Stimulated activated naive CD4-positive, alpha-beta T cell (primary cell): ENCODE measurements around the gene ALDH8A1.

Experiments
- DNase-seq, 6 experiments: peaks; one replicate each; lab custom pipeline; 2025; lab: John Stamatoyannopoulos, UW

The ALDH8A1 gene

DNA sequence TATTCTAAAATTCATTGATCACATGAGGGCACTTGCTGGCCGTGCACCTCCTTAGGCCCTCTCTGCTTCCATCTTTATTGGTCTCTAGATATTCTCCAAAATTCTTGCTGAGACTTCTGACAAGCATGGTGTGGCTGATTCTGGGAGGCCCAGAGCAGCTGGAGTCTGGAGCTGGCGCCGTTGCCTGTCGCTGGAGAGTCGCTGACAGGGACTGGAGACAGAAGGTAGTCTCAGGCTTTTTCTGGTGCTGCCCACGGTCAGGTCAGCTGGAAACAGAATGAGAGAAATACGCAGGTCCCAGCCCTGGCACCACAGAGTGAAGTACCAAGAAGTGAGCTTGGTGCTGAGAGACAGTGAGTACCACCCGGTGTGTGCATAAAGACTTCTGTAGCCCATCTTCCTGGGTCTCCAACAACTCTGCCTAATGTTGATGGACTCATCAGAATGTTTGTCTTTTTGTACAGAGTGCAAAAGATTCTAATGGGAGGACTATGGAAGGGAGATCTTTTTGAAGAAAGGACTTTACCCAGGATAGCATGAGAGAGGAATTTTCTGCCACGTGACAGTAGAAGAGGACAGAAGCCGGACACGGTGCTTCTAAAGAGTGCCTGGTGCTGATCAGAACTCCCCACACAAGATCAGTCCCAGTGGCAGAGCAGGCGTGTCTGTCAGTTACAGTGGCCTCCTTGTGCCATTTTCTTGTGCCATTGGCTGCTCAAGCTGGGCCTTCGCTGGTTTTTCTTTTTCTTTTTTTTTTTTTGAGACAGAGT, 1.8 kb upstream of the ALDH8A1 start:
- DNase-seq, result no peak

DNA sequence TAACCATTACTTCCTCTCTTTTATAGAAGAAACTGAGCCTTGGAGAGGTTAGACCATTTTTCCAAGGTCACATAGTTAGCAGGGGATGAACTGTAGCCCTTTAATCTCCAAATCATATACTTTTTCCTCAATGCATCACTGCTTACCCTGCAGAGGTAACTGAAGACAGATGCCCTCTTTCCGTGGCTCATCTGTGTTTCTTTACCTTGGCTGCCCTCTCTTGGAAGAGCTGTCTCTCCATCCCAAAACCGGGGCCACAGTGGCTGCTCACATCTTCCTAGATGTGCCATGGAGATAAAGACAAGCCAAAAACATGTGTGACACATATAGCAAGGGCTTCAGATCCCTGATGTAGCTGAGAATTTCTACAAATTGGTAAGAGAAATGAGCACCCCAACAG, 581 bp upstream of the ALDH8A1 start:
- DNase-seq, result no peak

DNA sequence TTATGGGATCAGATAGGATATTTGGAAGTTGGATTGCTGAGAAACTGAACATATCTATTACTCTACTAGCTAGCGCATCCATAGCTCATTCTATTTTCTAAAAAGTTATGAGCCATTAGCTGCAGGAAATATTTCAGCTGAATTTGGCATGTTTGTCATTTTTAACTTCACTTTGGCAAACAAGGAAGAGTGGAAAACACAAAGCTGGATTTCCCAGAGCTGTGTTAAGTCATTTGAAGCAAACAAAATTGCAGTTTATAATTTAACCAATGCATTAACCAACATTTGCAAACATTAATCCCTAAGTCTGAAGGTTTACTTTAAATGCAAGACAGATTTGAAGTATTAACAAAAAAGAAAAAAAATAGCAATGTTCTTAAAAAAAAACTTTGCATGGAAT, 1.2 kb downstream of the ALDH8A1 start:
- no peak for DNase-seq

DNA sequence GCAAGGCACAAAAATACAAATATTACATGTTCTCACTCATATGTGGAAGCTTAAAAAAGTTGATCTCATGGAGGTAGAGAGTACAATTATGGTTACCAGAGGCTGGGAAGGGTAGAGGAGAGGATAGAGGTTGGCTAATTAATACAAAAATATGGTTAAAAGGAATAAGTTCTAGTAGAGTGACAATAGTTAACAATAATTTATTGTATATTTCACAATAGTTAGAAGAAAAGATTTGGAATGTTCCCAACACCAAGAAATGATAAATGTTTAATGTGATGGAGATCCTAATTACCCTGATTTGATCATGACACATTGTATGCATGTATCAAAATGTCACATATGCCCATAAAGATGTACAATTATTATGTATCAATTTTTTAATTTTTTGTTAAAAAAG, 1.8 kb downstream of the ALDH8A1 start:
- no peak for DNase-seq

DNA sequence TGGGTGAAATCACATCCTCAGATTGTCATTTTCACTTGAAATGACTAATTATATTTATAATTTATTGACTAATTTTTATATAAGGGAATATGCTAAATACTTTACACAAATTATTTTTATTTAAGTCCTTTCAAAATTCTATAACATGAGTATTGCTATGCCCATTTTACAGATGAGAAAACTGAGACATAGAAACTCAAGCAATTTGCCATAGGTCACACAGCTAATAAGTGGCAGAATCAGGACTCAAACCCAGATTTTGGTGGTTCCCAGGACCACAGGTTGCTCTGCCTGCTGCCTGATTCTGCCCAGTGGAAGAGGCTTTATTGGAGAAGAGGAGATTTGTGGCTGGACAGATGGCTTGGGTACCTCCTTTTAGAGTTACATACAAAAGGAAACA, 4.9 kb downstream of the ALDH8A1 start:
- no peak for DNase-seq

DNA sequence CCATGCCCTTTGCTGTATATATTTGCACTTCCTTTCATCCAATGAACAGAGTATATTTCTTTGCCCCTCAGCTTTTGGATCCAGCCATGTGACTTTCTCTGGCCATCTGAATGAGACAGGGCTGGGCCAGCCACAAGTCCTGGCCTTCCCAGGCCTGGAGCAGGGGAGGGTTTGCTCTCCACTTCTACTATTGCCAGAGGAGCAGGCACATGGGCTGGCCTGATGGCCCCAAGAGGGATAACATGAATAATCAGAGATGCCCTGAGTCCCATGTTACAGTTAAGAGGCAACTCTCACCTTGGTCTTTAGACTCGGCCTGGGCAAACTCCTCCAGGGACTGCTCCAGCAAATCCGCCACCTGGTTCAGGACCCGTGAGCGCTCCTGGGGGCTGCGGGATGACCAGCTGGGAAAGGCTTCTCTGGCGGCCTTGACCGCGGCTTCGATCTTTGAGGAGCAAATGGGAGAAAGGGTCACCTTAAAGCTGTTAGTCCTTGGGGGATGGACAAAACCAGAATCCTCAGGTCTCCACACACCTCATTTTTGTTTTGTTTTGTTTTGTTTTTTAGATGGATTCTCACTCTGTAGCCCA, 6.3 kb downstream of the ALDH8A1 start:
- no peak for DNase-seq

DNA sequence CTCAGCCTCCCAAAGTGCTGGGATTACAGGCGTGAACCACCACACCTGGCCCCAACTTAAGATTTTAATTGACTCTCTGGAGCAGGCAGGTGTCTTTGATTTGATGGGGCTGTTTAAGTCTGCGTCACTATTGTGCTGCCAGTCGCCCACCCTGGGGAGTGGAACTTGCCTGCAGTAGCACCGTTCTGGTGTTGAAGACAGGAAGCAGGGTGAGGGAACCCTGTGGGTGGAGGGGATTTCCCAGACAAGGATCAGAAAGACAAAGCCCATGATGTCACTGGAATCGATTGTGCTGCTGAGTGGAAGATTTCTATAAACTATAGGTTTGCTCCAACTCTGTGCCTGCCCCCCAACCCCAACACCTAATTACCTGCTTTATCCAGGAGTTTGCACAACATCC, 11.0 kb downstream of the ALDH8A1 start:
- peak in 5 of 6 experiments; percentile 2 to 29 (median 20) for DNase-seq

DNA sequence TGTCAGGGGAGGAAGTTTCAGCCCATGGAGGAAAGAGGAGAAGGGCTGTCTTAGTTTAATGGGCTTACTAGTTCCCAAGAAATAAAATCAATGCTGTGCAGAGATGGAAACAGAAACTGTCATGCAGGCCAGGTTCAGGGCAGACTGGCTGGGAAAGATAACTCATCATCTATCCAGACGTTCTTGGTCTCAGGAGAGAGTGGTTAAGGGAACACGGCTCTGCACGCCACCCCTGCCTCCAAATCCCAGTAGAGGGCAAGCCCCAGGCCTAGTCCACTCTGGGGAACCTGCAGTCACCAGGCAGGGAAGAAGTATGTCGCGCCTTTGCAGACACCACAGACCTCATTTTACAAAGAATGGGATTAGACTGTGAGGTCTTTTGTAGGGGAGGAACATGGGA, 12.5 kb downstream of the ALDH8A1 start:
- no peak for DNase-seq

DNA sequence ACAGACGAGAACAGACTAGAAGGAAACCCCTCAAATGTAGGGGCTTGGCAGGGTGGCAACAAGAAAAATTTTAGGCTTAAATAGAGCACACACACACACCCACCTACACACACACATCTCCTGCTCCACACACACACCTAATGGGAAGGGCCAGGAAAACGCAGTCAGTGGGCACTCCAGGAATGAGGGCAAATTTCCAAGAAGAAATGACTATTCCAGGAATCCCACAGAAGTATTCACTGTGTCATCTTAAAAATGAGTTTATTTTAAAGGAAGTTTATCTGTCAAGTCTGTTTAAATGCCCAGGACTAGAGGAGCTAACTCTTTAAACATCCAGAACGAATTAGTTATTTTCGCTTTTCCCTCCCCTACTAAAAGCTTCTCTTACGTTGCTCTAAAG, 13.0 kb downstream of the ALDH8A1 start:
- no peak for DNase-seq

DNA sequence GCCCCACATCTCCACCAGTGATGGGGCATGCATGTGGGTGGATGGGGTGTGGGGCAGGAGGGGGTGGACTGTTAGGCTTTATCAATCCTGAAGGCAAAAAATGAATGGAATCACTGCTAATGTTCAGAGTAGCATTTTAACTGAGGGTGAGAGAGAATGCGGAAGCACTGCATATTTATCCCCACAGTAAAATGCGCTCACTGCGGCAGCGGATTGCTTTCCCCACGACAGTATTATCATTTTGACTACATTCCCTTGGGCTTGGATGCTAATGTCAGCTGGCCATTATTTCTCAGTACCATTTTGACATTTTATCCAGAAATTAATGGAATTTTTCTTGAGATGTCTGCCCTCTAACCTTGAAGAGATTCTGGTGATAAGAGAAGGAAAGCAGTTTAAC, 13.4 kb downstream of the ALDH8A1 start:
- no peak for DNase-seq

DNA sequence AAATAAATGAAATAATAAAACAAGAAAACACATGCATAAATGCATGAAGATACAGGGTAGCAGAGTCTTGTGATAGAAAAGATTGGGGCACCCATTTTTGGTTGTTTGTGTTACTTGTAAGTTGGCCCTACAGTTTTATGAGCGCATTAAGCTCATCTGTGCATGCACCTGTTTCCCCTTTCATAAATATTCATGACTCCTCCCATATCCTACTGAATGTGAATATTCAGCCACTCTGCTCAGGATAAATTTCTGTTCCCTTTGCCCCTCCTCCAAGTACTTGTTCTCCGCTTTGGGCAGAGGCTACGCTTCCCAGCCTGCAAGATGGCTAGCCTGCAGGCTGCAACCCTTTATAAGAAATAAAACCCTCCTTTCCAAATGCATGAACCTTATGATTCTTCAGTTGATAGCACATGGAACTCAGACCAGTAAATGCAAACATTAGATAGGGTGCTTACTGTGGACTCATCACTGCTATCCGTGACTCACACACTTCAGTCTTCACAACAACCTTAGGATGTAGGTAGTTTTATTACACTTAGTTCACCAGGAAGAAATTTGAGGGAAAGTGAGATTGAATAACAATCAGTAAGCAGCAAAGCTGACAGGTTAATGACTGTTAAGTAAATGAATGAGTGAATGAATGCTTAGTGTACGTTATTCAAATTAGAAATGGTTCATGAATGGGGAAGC, 15.0 kb downstream of the ALDH8A1 start:
- no peak for DNase-seq

DNA sequence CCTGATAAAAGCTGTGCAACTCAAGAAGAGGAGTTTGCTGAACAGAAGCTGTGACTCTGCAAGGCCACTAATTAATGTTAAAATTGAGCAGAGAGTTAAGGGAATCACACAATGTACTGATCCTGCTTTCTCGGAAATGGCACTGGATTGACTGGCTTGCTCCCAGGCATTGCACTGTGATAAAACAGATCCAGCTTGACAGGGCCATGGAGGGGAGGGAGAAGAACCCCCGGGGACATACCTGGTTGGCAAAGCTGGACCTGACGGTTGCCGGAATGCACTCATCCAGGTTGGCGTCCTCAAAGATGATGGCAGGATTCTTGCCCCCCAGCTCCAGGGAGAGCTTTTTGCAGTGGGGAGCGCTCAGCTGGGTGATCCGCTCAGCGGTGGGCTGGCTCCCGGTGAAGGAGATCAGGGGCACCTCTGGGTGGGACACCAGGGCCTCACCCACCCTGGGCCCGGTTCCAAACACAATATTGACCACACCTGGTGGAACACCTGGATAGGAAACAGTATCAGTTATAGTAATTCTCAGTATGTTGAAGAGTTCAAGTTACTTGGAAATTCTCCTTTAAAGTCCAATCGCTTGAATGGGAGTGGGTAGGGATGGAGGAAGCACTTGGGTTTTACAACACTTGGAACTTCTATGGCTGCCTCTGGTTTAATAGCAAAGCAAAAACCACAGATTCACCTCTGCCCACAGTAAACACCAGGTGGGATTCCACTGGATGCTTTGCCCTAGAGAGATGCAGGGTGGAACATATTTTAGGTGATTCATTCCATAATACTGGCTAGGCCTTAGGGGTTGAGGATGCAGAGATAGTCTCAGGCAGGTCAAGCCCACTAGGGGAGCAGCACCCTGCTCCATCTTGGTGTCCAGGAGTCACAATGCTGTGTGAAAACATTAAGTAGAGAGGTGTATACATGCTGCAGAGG, 17.1 kb downstream of the ALDH8A1 start:
- no peak for DNase-seq

DNA sequence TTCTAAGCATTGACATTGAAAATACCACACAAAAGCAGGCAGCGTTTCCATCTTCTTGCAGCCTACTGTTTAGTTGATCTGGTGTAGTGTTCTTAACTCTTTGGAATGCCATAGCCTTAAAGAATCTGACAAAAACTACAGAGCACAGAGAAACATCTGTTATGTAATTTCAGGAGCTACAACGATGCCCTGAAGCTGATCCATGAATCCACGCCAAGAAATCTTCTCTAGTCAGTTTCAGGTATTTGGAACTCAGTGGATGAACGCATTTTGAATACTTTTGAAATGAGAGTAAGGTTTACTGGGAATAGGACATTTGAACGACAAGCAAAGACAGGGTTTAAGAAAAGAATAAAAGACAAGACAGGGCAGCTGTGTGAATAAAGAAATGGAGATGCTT, 17.8 kb downstream of the ALDH8A1 start:
- no peak for DNase-seq

DNA sequence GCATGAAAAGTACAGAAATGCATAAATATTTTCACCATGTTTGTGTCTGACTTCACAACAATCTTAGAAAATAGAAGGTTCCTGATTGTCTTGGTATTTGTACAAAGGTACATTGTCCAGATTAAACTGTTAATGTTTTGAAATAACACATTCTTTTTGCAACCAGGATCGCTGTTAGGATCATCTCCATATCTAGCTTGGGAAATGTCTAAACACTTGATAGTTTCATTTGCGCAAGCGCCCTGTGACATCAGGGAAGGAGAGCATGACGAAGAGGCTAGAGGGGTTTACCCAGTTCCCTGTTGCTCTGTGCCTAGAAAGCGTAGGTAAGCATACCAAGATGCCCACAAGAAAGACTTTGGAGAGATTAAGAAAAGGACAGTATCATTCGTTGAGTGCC, 19.4 kb downstream of the ALDH8A1 start:
- no peak for DNase-seq

DNA sequence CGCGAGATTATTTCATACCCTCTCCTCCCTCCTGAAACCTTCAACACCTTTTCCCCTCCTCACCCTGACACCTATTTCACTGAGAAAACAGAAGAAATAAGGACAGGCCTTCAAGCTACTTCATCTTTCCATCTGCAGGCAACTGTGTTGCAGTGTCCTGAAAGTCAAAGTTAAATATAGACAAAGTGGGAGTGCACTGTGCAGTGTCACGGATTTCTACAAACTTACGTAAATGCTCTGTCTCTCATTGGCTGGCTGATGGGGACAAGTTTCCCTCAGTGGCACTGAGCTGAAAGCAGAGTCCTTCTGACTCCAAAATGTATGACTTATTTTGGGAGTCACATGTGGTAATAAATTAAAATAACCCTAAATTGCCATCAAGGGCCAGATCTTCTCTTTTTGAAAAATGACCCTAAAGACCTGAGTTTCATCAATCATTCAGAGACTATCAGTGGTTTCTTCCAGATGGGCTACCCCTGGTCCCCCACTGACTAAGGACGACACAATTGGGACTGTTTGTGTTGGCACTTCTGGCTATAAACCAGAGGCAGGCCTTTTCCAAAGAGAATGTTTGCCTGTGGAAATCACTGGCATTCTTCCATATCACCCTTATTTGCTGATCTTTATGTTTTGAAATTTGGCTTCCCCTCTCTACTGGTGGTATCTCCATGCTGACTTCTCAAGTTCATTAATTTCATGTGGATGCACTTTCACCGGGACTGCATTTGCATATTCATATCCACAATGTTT, 21.6 kb downstream of the ALDH8A1 start:
- DNase-seq, result no peak

DNA sequence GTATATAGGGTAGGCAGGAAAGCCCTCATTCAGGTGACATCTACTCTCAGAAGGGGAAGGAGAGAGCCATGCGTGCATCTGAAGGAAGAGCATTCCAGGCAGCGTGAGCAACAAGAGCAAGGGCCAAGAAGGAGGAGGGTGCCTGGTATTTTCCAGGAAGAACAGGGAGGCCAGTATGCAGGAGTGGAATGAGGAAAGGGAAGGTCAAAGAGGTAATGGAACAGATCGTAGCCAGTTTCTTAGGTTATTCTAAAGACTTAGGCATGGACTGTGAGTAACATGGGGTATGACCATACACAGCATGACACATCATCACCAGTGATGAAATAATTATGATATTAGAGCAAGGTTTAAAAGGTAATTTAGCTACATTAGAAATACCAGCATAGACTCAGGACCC, 24.1 kb downstream of the ALDH8A1 start:
- no peak for DNase-seq

DNA sequence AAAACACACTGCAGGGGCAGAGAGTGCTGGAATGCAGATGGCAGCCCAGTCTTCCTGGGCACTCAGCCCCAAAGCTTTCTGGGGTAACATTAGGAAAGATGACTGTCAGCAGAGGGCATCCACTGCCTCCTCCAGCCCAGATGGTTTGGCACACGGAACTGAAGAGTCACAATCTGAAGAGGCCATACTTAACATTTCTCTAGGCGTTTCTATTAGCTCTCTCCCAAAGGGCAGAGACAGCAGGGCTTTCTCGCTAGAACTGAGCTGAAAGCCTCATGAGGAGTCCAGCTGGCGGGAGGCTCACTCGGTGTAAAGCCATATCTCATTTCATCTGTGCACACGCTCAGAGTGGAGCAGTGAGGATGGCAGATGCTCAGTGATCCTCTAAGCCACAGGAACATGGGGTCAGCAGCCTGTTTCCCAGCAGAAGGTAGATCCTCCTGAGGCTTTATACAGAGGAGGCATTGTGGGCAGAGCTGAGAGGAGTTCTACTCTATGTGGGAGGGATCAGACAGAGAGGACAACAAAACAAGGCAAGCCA, 28.1 kb downstream of the ALDH8A1 start:
- no peak for DNase-seq

DNA sequence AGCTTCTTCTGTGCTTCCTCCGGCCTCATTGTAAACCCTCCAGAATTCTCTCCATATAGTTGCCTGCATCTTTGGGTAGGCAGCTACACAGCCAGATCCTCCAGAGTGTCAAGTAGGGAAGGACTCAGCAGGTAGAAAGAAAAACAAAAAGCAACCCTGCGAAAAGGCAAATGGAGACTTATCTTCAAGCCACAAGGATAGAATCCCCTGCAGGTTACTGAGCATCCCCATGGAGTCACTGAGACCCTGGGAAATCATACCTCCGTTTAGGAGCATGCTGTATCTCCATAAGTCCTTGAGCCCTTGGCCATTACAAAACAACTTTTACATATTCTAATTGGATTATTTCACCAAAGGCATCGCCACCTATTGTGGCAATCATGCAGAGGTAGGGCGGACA, 28.6 kb downstream of the ALDH8A1 start:
- no peak for DNase-seq

DNA sequence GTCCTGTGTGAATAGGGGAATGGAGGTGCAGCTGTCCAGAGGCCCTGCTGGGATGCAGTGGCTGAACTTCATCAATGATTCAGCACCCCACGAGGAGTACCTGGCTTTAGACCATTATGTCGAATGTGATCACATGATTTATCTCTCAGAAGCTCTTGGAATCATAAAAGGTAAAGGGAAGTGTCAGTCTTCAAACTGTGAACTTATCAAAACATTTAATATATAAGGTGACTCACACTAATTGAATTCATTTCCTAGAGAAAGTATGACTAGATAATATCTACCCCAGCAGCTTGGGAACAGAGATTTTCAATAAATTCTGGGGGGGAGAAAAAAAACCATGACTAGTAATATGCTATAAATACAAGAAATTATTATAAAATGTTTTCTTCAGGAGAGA, 29.5 kb downstream of the ALDH8A1 start:
- DNase-seq, result no peak

DNA sequence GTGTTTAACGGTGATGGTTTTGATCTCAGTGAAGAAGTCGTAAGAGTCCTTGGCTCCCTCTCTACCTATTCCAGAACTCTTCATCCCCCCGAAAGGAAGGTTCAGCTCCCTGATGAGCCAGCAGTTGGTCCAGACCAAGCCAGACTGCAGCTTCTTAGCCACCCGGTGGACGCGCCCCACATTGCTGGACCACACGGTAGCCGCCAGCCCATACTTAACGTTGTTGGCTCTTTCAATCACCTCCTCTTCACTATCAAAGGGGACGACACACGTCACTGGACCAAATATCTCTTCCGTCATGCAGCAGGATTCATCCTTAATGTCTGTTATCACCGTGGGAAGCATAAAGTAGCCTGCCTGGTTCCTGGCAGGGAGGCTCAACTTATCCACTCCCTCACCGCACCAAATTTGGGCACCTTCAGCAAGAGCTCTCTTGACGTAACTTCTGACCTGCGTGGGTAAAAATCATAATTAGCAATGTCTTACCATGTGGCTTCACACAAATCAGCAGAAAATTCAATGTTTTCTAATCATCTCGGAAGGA, 31.4 kb downstream of the ALDH8A1 start:
- DNase-seq, result no peak

DNA sequence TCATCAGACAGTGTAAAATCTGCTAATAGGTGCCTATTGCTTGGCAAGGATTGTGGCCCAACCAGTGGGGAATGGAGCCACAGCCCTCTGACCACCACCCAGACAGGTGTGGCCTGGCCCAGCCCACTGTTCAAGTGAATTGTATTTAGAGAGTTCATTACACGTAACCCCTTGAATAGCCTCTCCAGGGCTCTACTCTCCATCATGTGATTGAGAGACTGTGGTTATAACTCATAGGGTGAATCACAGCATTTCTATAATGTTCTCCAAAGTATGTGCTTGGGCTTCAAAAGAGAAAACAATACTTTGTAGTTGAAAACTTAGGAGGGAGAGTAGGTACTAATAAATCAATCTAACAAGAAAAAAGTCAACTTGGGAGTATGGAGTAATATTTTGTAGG, 38.4 kb downstream of the ALDH8A1 start:
- no peak for DNase-seq
